HUDEP-2 (cell line): ENCODE measurements around the gene DPP10.

ENCODE experiments used
- DNase-seq, 76 experiments: peaks; one replicate each; lab custom pipeline; 2025; ENCODE audit not compliant: unreplicated experiment in 76 of 76; lab: John Stamatoyannopoulos, UW

The DPP10 gene

GRCh38 chr2:115520727-115521126 is 1078.3 kb downstream of the DPP10 start:
- no peak for DNase-seq

DNA sequence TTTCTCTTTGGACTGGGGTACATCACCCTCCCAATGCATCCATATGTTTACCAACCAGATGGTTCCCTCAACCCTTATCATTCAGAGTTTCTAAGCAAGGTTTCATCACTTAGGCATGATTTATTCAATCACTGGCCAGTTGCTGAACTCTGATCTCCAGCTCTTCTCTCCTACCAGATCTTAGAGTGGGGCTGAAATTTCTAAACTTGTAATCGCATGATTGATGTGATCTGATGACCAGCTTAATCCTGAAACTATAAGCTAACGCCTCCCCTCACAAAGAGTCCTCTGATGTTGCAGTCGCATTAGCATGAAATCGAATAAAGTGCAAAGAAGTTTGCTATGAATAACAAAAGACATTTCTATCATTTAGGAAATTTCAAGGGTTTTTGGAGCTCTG is 1082.0 kb downstream of the DPP10 start:
- no peak for DNase-seq

DNA sequence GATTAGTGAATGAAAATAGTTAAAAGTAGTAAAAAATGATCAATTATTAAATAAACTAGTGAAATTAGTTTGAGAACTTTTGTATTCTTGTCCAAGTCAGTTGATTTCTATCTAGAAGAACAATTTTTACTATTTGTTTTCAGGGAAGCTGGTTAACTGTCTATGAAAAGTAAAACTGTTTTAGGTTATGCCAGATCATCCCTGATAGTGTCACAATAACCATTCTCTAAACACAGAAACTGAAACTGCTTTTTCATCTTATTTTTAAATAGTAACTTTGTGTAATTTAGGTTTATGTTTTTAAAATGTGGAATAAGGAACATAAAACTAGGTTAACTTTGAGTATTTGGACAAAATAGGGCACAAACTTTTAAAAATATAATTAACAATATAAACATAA is 1087.2 kb downstream of the DPP10 start:
- no peak for DNase-seq

DNA sequence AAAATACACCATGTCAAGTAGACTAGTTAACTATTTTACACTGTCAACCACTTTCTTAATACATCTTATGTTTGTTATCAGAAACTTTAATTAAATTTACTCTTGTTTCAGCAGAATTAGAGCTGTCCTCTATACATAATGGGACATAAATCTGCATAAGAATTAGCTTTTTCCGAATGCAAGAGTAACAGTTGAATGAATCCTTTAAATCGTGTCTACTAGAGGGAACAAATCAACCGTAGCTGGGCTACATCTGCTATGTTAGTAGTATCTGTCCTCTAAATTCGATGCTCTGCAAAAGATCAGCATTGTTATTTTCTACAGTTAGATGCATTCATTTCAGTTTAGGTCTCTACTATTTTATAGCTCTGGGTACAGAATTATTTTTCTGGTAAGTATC is 1090.6 kb downstream of the DPP10 start:
- no peak for DNase-seq

- DNase-seq = no peak
Measured at GRCh38 chr2:115541814-115542213, 1099.4 kb downstream of the DPP10 start.

- DNase-seq = no peak
Measured at GRCh38 chr2:115542331-115542730, 1099.9 kb downstream of the DPP10 start.

DNA sequence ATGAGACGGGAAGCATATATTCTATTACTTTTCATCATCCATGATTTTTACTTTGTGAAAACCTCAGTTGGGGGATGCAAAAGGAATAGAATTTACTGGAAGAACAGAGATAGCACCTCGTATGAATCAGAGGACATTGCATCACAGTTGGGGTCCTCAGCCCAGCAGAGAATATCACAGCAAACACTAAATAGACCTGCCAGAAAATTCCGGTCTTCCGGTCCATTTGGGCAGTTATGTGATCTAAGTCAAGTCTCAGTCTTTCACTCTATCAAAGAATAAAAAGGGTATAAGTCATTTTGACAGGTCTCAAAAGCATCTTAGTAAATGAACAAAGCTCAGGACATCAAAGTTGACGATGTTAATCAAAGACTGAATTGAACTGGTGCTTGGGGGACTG is 1100.6 kb downstream of the DPP10 start:
- DNase-seq = no peak

DNA sequence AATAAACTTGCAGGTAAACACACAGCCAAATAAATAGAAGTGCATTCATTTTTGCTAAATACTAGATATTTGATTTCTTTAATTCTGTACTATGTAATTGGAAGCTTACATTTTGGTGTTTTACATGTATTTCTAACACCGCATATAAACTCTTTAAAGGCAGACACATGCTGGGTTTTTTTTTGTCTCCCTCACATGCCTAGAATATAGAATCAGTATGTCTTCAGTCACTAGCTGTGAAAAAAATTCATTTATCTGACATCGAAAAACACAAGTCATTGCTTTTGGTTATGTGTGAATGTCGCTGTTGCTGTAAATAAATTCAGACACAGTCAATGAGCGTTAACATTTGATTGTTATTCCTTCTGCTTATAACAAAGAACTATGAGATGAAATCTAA is 1101.0 kb downstream of the DPP10 start:
- no peak for DNase-seq

DNA sequence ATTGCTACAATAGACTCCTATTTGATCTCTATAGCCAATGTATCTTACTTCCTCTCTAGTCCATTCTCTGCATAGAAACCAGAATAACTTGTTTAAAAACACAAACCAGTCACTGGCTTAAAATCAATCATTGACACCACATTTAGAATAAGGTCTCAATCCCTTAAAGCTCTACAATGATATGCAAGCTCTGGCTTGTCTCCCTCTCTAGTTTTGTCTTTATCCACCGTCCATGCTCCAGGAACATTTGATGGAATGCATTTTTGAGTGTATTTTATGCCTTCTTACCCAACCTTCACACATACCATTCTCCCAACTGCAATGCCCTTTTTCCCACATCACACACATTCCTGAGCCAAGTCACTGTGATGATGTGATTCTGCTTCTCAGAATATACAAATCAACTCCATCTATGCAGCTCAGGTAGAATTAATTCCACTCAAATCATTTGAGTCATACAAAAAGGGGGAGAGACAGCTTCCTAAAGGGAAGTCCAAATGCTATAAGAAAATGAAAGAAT is 1107.2 kb downstream of the DPP10 start:
- DNase-seq = no peak

DNA sequence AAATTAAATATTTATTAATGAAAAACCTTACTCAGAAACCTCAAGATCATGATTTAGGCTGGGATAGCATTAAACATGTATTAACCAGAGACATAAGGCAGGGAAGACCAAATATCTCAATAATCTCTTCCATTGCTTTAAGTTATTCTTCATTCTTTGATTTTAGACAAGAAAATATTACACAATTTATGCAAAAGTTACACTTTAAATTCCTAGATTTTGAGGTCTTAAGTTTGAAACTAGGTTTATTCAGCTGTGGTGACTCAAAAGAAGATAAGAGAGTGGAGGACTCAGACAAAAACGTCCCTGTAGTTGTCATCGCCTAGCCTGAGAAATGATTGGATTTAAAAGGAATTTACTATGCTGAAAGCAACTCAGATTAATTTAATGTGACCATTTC is 1110.3 kb downstream of the DPP10 start:
- no peak for DNase-seq

DNA sequence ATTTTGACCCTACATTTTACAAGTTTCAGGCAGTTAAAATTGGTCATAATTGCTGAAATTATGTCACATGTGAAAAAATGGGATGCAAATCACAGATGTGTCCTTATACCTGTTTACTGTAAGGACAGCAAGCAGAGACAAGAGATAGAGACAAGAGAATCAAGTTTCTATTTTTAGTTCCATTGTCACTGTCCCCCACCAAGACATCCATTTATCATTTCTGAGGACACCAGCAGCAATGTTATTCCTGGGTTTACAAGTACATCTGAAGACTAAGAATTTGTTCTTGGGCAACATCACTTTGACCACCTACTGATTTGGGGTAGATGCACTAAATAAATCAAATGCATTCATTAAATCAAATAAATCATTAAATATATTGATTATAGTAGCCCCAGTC is 1111.7 kb downstream of the DPP10 start:
- no peak for DNase-seq

GRCh38 chr2:115558725-115559124 is 1116.3 kb downstream of the DPP10 start:
- DNase-seq = no peak

DNA sequence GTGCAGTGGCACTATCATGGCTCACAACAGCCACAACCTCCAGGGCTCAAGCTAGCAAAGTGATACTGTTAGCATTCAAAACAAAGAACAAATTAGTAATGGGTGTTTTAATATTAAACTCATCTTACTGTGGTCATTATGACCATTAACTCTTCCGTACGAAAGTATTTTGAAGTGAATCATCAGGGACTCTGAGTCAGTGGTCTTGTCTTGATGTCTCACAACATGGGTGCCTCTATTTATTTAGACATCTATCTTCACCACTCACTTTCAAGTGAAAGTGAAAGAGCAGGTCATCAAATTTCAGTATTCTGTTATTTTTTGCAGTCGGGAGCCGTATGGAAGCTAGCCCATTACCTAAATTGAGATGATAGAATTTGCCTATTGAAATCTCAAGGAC is 1118.2 kb downstream of the DPP10 start:
- no peak for DNase-seq

DNA sequence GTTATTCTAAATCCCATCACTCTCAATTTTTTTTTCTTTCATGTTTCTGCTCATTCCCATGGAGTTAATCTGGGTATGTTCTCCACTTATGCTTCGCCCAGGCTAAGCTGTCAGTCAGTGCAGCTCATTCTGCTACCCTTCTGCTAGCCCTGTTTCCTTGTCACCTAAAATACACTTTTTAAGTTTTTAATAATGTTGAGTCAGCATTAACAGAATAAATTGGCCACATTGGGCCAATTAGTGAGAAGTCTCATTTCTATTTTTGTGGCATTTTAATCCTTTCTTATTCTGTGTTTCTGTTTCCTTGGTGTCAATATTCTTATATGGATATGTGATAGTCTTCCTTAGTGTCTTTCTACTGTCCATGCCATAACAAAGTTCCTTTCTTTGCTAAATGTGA is 1126.2 kb downstream of the DPP10 start:
- no peak for DNase-seq

- DNase-seq = no peak
Measured at GRCh38 chr2:115569547-115569946, 1127.1 kb downstream of the DPP10 start.

DNA sequence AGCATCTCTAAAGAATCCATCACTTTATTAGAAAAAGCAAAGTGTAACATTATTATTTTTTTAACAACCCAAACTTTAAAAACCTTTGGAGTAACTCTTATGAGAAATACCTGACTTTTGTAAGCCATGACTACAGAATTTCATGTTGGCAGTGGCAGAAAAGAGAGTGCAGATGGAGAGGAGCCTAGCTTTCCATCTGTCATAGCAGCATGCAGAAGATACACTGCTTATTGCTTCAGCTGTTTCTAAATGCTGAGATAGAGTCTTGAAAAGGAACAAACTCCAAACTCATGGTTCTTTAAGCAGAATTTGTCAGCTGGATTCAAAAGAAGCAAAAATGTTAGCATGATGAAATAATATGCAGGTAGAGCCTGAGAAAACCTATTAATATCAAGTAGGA is 1130.3 kb downstream of the DPP10 start:
- no peak for DNase-seq

- no peak for DNase-seq
Measured at GRCh38 chr2:115573756-115574155, 1131.3 kb downstream of the DPP10 start.

DNA sequence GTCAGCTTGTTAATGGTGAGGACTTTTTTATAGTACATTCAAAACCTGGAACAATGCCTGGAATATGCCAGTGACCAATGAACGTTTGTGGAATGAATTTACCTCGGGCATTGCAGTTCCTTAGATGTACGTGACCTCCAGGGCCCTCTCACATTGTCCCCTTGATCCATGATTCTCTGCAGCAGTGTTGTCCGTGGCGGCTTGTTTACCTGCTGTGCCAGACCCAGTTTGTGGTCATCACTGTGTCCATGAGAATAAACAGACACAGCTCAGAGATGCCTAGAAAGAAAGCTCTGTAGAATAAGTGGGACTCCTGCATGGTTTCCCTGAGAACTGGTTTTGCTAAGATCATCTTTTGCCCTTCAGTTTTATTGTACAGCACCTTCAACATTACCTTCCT is 1132.2 kb downstream of the DPP10 start:
- DNase-seq = no peak

GRCh38 chr2:115580784-115581183 is 1138.3 kb downstream of the DPP10 start:
- DNase-seq = no peak

GRCh38 chr2:115584507-115584906 is 1142.1 kb downstream of the DPP10 start:
- no peak for DNase-seq

DNA sequence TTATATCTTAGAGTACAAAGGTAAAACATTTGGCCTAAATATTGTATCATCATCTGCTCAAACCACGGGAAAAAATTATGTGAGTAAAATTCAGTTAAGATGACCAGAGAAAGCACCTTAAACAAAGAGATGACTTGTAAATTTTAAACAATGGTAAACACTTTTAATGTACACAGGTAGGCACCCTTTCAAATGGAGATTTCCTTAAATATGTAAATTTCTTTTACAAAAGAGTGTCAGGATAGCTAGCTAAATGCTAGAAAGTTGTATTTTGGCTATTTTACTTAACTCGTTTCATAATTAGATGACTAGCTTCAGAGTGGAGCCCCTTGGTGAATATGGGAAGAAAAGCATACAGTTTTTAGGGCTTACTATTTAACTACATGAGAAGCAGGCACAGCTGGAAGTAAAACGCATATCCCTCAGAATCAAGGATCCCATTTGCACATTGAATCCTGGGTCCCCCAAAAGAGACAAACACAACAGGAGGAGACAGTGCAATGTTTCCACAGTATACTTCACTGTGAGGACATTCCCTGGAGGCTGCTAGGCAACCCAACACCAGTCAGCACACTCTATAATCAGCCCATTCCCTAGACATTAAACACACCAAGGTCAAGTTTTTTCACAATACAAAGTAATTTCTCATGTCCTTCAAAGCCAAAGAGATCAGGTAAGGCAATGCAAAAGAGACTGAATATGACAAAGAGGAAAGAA is 1154.4 kb downstream of the DPP10 start:
- DNase-seq = no peak

GRCh38 chr2:115603285-115603684 is 1160.8 kb downstream of the DPP10 start:
- DNase-seq = no peak

DNA sequence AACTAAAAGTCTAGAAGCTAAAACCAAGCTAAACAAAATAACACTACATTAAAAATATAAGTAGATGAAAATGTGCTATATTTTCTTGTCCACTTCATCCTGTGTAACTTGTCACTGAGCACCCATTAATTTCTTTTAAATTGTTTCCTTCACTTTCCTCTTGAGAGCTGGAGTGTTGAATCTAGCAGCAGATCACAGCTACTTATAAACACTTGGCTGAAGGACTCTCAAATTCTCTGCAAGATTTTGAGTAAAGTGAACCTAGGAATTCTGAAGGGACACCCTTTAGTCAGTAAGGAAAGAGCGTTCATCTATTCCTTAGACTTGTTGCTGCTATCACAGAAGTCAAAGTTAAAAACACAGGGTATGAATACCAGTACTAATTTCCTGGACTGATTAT is 1163.9 kb downstream of the DPP10 start:
- DNase-seq = no peak
